Stimulated activated CD4-positive, alpha-beta T cell treated with anti-CD3 and anti-CD28 coated beads, Interleukin-15, amount 100 ng/mL, for 48 hours (primary cell): ENCODE results near the gene NSD2.
"Not testable (repeated sequence)": the region's sequence is repeated elsewhere in the genome, so short reads cannot be mapped to it uniquely, and the experiment has no call there.

Experiments
- DNase-seq, 2 donors: peaks; one replicate each; pipeline ENCODE4 v3.0.0-alpha.2; 2020; ENCODE audit warnings: low read depth in 2 of 2

Gene NSD2

DNA sequence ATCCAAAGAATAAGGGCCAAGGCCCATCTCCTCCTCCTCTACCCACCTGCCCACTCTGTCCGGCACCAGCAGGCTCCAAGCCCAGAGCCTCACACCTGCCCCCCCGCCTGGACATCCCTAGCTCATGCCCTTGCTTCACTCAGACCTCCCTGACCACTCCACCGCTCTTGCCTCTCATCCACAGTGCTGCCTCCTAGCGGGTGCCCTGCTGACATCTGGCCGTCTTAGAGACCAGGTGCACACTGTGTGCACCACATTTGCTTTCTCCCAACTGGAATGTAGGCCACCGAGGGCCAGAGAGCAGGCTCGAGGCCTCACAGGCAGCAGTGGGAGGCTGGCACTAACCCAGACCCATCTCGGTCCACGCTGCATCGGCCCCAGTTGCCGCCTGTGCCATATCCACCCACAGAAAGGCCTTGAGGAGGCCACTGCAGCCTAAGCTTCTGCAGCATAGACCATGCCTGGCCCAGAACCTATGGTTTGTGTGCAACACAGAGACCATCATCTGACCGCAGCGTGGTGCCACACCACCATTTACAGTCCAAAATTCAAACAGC, 28.8 kb upstream of the NSD2 start:
- DNase-seq = no peak

DNA sequence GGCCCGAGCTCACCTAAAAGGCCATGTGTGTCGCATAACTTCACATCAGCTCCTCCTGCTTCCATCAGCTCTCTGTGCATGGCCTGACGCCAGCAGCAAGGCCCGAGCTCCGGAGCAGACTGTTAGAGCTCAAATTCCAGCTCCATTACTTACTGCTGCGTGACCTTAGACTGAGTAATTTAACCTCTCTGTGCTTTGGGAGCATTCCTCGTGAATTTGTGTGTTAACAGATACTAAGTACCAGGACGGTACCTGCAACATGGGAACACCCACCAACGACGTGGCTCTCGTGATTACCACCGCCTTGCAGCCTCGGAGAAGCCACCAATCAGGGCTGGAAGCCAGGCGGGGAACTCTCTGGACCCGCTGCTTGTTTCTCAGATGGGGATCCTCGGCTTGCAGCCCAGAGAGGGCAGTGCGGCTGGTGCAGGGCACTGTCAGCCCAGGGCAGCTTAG, 28.2 kb upstream of the NSD2 start:
- DNase-seq = no peak

DNA sequence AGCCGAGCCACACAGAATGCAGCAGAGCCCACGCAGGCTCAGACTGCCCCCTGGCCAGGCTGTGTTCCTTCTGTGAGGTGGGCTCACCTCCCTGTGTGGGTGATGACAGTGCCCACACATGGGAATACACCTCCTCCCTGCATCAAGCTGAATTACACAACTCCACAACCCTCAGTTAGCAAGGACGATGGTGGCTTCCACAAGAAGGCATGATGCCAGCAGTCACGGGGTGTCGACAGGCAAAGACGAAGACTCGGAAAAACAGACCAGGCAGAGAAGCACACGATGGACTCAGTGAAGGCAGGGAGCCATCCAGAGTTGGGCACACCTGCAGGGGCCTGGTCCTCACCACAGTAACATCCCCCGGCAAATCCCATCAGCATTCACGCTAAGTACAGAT, 27.3 kb upstream of the NSD2 start:
- no peak for DNase-seq

DNA sequence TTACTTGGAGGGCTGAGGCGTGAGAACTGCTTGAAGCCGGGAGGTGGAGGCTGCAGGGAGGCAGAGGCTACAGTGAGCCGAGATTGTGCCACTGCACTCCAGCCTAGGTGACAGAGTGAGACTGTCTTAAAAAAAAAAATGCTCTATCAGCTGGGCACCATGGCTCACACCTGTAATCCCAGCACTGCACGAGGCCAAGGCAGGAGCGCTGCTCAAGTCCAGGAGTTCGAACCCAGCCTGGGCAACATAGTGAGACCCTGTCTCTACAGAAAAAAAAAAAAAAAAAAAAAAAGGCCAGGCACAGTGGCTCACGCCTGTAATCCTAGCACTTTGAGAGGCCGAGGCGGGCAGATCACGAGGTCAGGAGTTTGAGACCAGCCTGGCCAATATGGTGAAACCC, 26.6 kb upstream of the NSD2 start:
- not testable (repeated sequence) for DNase-seq

DNA sequence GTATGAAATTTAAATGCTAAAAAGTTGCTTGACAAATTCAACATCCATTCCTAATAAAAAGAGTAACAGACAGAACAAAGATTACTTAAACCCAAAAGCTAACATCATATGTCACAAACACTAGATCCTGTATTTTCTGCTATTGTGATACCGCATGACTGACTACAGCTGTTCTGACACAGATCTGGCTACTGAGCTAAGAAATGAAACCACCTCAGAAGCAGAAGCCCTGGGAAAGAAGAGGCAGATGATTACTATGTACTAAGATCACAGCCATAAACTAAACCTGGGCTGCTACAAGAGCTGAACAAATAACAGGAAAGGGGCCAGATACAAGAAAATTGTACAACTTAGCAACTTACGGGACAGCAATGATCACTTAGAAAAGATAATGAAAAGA, 24.6 kb upstream of the NSD2 start:
- no peak for DNase-seq

DNA sequence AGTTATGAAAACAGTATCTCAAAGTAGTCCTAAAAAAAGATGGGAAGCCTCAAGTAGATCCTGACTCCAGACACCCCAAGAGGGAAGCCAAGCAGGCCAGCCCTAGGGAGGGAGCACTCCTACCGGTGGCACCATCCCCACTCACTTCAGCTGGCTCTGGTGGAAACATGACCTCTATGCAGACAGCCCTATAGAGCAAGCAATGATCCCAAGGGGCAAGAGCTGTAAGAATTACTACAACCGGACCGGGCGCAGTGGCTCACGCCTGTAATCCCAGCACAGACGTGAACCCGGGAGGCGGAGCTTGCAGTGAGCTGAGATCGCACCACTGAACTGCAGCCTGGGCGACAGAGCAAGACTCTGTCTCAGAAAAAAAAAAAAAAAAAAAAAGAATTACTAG, 20.9 kb upstream of the NSD2 start:
- DNase-seq = no peak

DNA sequence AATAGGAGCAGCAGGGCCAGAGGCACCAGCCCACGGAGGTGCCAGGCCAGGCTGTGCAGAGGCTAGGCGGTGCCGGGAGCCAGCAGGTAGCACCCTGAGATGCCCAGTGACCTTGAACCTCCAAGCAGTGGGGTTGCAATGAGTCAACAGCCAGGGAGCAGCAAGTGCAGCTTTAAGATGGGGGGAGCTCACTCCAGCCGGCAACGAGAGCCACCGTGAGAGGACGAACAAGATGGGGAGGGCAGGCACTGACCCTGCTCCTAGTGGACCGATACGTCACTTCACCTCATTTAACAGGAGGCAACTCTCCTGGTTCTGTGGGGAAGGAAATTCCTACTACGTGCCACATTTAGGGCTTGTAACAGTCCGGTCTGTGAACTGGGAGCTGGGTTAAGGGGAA, 20.0 kb upstream of the NSD2 start:
- DNase-seq = no peak

DNA sequence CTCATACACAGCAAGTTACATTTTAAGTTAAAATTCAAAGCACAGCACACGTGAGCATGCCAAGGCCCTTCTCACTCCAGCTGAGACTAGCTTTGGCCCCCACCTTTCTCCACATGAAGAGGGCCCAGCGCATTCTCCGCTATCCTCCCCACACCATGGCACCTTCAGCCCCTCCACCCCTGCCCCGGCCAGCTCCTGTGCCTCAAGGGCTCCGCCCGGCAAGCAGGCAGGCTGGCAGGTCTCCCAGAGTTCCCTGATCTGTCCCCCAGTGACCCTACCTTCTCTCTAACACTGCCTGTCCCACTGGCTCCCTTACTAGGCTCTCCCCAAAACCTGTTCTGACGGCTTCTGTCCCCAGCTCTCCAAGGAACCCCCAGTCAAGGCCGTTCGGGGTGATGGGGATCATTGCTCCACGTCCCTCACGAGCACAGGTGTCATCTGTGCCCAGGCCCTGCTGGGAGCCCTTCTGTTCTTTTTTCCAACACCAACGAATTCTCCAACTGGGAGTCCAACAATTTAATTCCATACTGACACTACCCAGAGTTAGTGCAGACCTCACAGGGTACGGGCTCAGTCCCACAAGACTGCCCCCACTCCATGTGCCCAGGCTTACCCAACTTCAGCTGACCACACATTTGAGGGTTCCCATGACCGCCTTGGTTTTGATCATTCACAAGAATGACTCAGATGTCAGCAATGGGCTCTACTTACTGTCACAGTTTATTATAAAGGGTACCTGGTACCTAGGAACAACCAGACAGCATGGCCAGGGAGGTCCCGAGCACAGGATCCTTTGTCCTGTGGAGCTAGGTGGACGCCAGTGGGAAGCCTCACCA, 19.4 kb upstream of the NSD2 start:
- no peak for DNase-seq

DNA sequence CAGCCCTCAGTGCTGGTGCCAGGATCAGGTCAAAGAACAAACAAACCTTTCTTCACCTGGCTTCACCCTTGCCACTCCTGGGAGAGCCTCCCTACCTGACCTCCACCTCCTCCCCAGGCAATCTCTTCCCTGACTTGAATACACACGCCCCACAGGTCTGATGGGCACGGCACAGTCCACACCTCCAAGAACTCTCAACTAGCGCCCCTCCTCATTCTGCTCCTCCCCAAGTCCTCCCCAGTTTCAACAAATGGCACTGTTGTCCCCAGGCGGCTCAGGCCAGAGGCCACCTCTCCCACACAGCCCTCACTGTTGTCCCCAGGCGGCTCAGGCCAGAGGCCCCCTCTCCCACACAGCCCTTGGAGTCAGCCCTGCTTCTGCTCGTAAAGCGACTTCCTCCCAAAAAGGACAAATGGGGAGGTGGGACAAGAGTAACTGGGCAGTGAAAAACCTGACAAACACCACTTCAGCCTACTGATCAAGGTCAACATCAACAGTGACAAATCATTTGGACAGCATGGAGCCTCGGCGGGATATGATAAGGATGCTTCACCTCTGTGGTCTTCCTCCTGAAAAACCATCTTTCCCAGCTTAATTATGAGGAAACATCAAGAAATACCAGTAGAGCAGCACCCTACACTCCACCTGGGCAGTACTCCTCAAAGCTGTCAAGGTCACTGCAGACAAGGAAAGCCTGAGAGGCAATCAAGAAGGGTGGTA, 18.1 kb upstream of the NSD2 start:
- no peak for DNase-seq

DNA sequence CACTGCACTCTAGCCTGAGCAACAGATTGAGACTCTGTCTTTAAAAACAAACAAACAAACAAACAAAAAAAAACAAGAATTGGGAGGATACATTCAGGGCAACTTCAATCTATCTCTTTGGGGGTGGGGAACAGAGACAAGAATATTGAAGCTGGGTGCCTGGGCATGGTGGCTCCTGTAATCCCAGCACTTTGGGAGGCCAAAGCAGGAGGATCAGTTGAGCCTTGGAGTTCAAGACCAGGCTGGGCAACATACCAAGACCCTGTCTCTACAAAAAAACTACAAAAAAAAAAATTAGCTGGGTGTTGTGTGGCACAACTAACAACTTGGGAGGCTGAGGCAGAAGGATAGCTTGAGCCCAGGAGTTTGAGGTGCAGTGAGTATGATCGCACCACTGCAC, 16.4 kb upstream of the NSD2 start:
- DNase-seq = no peak

DNA sequence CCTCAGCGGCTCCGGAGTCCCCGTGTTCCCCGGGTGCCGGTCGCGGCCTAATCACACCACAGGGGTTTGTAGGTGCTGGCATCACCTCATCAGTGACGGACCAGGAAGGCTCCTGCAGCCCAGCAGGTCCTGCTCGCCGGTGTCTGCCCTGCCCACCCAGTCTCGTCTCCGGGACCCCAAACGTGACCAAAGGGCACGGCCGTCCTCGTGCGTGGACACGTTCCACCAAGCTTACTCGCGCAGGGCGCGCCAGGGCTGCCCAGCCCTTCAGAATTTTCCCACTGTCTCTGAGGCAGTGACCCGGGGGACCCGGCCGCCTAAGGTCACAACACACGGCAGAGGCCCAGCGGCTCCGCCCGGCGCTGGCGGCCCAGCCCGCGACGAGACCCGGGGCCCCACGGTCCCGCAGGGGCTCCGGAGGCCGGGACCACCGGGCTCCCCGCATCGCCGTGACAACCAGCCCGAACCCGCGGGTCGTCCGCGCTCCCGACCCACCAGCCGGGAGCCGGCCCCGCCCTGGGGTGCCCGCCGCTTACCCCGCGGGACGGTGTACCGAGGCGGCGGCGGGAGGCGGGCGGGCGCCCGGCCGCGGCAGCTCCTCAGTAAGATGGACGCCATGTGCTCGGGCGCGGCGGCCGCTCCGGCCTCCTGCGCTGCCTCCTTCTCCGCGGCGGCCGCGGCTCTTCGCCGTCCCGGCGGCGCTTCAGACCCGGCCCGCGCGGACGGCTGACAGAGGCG, 15.7 kb upstream of the NSD2 start:
- no peak for DNase-seq

DNA sequence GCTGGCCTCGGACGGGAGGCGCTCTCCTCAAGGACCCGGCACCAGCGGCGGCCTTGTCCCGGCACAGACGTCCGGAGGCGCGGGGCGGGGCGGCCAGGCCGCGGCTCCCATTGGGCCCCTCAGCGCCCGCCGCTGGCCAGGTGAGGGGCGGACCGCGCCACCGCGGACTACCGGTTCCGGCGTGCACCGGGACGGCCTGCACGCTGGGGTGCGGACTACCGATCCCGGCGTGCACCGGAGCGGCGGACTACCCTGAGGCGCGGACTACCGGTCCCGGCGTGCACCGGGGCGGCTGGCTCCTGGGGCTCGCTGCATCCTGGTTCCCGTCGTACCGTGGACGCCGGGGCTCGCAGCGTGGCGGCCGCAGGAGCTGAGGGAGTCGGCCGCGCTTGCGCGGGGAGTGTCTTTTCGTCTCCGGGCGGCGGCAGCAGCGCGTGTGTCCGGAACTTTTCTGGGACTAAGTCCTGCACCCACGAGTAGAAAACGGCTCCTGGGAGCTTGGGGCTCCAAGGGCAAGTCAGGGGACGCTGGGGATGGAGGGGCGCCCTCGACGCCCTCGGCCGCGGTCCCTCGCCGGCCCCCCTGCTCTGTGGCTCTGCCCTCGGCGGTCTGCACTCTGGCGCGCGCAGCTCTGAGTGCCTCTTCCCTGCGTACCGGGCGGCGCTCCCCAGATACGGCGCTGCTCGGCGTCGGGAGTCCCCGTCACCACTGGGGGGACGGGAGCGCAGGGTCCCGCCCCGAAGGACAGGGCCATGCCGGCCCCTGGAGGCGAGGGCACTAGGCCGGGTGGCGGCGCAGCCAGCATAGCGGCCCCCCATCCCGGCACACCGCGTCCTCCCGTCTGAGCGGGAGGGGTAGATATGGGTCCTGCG, 14.9 kb upstream of the NSD2 start, which contains the start of gene LETM1:
Gene LETM1, minus strand, starts transcription at position 86 of the 872 bp plus-strand sequence. CDS start 206 bp downstream, outside the sequence.
- DNase-seq = peak; percentile 88 to 91

DNA sequence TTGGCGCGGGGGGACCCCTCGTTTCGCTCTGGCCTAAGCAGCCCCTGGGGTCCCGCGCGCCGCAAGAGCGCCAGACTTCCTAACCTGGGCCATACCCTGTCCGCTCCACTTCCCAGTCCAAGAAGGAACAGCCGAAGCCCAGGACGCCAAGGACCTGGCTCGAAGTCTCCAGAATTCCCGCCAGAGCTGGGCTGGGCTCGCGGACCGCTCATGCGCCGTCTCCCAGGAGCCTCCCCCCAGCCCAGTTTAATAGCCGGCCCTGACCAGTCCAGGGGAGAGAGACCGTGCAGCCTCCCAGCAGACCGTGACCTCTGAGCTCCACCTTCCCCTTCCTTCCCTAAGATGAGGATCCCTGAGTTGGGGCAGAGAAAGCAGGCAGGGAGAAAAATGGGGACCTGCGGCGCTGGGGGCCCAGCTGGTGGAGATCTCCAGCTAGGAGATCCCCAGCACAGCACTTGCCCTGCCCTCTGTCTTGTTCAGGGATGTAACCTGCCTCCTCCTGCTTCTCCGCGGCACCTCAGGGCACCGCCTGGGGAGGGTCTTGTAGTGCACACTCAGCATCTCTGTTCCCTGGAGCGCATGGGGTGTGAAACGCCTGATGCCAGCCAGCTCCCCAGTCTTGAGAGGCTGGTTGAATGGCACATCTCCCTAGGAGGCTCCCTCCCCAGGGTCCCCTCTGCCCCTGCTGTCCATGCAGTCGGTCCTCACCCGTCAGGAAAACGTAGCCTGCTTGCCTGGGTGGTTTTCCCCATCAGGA, 14.1 kb upstream of the NSD2 start:
- DNase-seq = no peak

DNA sequence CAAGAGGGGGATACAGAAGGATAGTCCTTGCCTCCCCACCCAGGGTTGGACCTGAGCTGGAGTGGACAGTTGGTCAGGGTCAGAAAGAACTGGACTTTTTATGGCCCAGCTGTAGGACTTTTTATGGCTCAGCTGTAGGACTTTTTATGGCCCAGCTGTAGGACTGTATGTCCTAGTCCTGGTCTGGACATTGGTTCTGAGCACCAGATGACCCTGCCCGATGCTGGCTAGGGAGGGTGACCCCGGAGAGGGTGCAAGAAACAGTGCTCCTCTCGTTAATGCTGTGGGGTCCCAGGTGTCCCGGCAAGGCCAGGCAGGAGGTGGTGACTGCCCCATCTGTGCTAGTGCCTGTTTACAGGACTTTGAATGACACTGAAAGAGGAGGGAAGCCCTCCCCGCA, 13.3 kb upstream of the NSD2 start:
- DNase-seq = no peak

DNA sequence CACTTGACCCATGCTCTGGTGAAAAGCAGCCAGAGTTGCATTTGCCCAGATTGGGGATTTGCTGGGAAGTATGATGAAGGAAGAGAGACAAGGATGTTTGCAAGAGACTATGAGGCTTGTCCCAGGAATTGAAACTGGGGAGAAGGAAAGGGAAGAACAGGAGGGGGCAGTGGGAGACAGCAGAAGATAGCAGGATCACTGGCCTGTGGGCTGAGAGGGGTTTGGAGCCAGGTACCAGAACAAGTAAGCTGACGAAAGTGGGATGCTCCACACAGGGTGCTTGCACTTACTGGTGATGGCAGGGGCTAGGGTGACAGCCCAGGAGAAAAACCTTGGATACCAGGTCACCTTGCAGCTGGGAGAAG, 11.8 kb upstream of the NSD2 start:
- no peak for DNase-seq

DNA sequence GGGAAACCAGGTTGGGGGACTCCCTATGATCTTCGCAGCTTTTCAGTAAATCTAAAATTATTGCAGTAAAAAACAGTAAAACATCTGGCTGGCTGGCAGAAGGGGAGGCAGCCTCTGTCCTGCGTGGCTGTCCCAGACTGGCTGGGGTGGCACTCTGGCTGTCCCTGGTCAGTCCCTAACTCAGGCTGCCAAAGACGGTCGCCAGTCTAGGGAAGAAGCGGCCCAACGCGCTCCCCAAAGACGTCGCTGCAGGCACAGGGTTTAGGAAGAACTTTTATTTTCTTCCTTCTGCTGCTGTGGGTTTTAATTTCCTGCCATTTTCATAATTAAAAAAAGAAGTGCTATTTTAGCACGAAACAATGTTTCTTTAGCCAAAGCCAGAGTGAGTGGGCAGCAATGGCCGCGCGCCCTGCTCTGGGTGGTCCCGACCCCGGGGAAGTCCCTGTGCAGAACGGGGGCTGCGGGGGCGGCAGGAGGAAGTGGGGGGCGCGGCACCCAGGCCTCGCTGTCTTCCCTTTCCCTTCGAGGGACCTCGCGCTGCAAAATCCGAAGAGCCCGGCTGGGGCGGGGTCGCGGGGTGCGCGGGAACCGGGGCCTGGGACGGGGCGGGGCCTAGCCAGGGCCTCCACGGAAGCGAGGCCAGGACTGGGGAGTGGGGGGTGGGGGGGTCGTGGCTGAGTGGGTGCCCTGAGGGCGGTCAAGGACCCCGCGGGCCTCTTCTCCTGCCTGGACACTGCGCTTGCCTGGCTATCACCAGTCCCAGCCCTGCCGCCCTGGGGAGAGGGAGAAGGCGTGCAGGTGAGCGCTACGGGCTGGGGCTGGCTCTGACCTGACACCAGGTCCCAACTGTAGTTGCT, 8.9 kb upstream of the NSD2 start:
- DNase-seq = no peak

DNA sequence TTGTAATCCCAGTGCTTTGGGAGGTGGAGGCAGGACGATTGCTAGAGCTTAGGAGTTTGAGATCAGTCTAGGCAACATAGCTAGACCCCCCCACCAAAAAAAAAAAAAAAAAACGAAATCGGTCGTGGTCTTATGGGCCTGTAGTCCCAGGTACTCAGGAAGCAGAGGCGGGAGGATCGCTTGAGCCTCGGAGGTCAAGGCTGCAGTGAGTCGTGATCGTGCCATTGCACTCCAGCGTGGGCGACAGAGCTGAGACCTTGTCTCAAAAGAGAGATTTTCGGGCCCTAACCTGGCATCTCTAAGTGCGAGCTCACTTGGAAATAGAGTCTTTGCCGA, 8.3 kb upstream of the NSD2 start:
- no peak for DNase-seq

DNA sequence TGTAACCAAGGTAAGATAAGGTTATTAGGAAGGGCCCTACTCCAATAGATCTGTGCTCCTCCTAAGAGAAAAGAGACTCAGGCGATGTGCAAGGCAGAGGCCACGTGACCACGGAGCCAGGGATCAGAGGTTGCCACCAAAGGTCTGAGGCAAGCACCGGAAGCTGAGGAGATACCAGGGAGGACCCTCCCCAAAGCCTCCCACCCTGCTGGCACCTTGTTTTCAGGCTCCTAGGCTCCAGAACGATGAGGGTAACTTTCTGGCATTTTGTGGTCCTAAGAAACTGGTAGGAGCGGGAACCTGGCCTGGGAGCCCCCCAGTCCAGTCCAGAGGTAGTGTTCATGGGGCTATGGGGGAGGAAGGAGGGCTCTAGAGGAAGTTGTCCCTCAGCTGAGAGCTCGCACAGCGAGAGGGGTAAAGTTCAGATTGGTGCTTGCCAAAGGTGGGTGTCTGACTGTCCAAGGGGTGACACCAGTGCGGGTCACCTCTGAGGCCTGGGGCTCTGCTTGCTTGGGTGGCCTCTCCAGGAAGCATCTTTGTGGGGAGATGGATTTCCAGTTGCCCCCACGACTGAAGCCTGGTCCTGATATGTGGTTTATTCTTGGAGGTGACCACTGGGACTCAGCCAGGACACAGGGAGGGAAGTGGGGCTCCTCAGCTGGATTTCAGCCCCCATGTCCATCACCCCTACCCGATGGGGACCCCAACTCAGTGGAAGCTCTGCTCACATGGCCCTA, 7.7 kb upstream of the NSD2 start:
- no peak for DNase-seq
